Caco-2 (cell line): ENCODE measurements around the gene GCNT3. TPM values are rescaled to one million over a fixed set of nuclear protein-coding genes. Genes with fewer than 3 reads are reported as not detected.

Source experiments
- BruUV-seq: library from RNA; stranded (reverse); fragments of 400-500 nt; replicated peaks from 2 replicates; lab custom pipeline; 2021; lab: Mats Ljungman, UMichigan
- CTCF ChIA-PET: fragments of 300-600 bp; sonication (Branson Sonifier 250); formaldehyde crosslinking; loops from one replicate; lab custom pipeline; 2022; ENCODE audit warnings: antibody characterized with exemption; lab: Charles Lee
- POLR2A ChIA-PET: fragments of 300-600 bp; sonication (Branson Sonifier 250); formaldehyde crosslinking; loops from one replicate; lab custom pipeline; 2022; ENCODE audit warnings: antibody characterized with exemption; lab: Charles Lee
- DNase-seq, 2 experiments: peaks; one replicate each; pipeline versions ENCODE4 v3.0.0 to v3.0.0-alpha.2; 2020 to 2022
- H3K27me3 ChIP-seq: replicated peaks from 2 replicates; pipeline ENCODE4 v1.6.0; 2011; ENCODE audit warnings: low read length; ENCODE audit not compliant: control insufficient read depth, insufficient read depth
- H3K36me3 ChIP-seq: 2 replicates; pipeline ENCODE4 v1.5.1; 2011; ENCODE audit warnings: low read length; ENCODE audit not compliant: control insufficient read depth, insufficient read depth
- H3K4me1 ChIP-seq: fragments of 250-450 bp; sonication (Bioruptor Pico); 2 replicates; pipeline ENCODE4 v1.5.1; 2020; ENCODE audit warnings: mild to moderate bottlenecking
- H3K4me3 ChIP-seq: 2 replicates; pipeline ENCODE4 v1.5.1; 2011; ENCODE audit warnings: low read depth, mild to moderate bottlenecking, control low read depth, low read length
- H3K9me3 ChIP-seq: fragments of 250-450 bp; sonication (Bioruptor Pico); 2 replicates; pipeline ENCODE4 v1.5.1; 2020; ENCODE audit warnings: mild to moderate bottlenecking, moderate library complexity
- H3K27ac Mint-ChIP-seq: one replicate; pipeline ENCODE4 v1.8.0; 2022; ENCODE audit warnings: mixed read lengths; ENCODE audit not compliant: unreplicated experiment
- H3K27me3 Mint-ChIP-seq: one replicate; pipeline ENCODE4 v1.8.0; 2022; ENCODE audit warnings: mixed read lengths; ENCODE audit not compliant: insufficient read depth, unreplicated experiment
- H3K36me3 Mint-ChIP-seq: one replicate; pipeline ENCODE4 v1.8.0; 2022; ENCODE audit warnings: mild to moderate bottlenecking, mixed read lengths; ENCODE audit not compliant: insufficient read depth, unreplicated experiment
- H3K4me1 Mint-ChIP-seq: one replicate; pipeline ENCODE4 v1.8.0; 2022; ENCODE audit warnings: low read depth, mixed read lengths; ENCODE audit not compliant: unreplicated experiment
- H3K4me3 Mint-ChIP-seq: one replicate; pipeline ENCODE4 v1.8.0; 2022; ENCODE audit warnings: mild to moderate bottlenecking, moderate library complexity, mixed read lengths; ENCODE audit not compliant: unreplicated experiment
- H3K9me3 Mint-ChIP-seq: one replicate; pipeline ENCODE4 v1.8.0; 2022; ENCODE audit warnings: mixed read lengths; ENCODE audit not compliant: unreplicated experiment
- intact Hi-C: fragments of 100-400 bp; cut with micrococcal nuclease; formaldehyde crosslinking; loops from one replicate; pipeline ENCODE4 v1.10.0; 2022; ENCODE audit not compliant: unreplicated experiment
- total RNA-seq: library from RNA; stranded (reverse); gene quantifications from 2 replicates; pipeline ENCODE4 v1.2.3, GENCODE V29; 2022
- TF ChIP-seq, protein P1 (sequence below), 2 experiments: fragments of 200-600 bp in 1 of 2; IDR thresholded peaks; 1 replicate in 1 of 2; 2 replicates in 1 of 2; pipeline versions ENCODE4 v1.5.1 to v1.8.0; 2011 to 2022; ENCODE audit warnings: antibody characterized with exemption in 1 of 2, control low read depth in 1 of 2, inconsistent platforms in 1 of 2, low read depth in 1 of 2, low read length in 1 of 2, mild to moderate bottlenecking in 1 of 2, moderate library complexity in 1 of 2; ENCODE audit not compliant: insufficient read depth in 1 of 2, severe bottlenecking in 1 of 2, unreplicated experiment in 1 of 2

GCNT3 gene
- total RNA-seq, 1 experiment from 2014 or later = 1.9 TPM

DNA sequence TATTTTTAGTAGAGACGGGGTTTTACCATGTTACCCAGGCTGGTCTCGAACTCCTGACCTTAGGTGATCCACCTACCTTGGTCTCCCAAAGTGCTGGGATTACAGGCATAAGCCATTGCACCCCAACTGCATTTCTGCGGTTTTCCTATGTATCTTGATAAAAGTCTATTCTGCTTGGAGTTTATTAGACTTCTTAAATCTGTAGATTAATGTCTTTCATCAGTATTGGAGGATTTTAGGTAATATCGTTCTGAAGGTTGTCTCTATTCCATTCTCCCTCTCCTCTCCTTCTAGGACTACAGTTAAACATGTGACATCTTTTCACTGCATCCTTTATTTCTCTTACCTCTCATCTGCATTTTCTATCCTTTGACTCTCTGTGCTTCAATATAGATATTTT lies 46.3 kb upstream of the GCNT3 start:
- CTCF ChIA-PET = no interaction called here
- intact Hi-C loops = no loop called here

DNA sequence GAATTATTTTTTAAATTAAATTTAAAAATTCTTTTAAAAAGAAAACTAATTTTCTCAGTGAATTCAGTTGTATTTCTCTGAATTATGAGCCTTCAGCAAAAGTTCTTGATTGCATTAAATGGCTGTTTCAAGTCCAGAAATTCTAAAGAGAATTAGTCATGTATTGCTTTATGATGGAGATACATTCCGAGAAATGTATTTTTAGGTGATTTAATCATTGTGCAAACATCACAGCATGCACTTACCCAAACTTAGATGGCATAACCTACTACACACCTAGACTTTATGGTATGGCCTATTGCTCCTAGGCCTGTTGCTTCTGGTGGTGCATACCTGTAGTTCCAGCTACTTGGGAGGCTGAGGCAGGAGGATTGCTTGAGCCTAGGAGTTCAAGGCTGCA lies 44.3 kb upstream of the GCNT3 start:
- intact Hi-C loops = no loop called here
- H3K36me3 ChIP-seq = no peaks in the 10 kb centered on the region
- CTCF ChIA-PET = no interaction called here
- no peaks in the 10 kb centered on the region for H3K27me3 ChIP-seq
- no peak for DNase-seq
- peaks cover 5% of the 10 kb centered on the region for H3K4me1 ChIP-seq
- Mint-ChIP-seq H3K27ac (no peak overlapping the region), H3K36me3 (no peaks in the 10 kb centered on the region), H3K4me3 (no peak overlapping the region), H3K4me1 (peaks cover 14% of the 10 kb centered on the region), H3K9me3 (no peaks in the 10 kb centered on the region), H3K27me3 (no peaks in the 10 kb centered on the region)
- peaks cover 11% of the 10 kb centered on the region; the same call in 1 of the 2 replicates for H3K9me3 ChIP-seq
- no TSS peak for BruUV-seq
- TF ChIP-seq, protein P1, sequence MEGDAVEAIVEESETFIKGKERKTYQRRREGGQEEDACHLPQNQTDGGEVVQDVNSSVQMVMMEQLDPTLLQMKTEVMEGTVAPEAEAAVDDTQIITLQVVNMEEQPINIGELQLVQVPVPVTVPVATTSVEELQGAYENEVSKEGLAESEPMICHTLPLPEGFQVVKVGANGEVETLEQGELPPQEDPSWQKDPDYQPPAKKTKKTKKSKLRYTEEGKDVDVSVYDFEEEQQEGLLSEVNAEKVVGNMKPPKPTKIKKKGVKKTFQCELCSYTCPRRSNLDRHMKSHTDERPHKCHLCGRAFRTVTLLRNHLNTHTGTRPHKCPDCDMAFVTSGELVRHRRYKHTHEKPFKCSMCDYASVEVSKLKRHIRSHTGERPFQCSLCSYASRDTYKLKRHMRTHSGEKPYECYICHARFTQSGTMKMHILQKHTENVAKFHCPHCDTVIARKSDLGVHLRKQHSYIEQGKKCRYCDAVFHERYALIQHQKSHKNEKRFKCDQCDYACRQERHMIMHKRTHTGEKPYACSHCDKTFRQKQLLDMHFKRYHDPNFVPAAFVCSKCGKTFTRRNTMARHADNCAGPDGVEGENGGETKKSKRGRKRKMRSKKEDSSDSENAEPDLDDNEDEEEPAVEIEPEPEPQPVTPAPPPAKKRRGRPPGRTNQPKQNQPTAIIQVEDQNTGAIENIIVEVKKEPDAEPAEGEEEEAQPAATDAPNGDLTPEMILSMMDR (IDR thresholded peaks at IDR 0.05; ENCODE audit: insufficient read depth in 1 of 2, low read depth in 1 of 2, low read length in 1 of 2, severe bottlenecking in 1 of 2, unreplicated experiment in 1 of 2) = no peak
- POLR2A ChIA-PET = no interaction called here
- H3K4me3 ChIP-seq = no peak overlapping the region

More for the DNA sequence above, 46.3 kb upstream of the GCNT3 start:
- Mint-ChIP-seq H3K9me3 (no peaks in the 10 kb centered on the region), H3K4me1 (peaks cover 11% of the 10 kb centered on the region), H3K36me3 (no peaks in the 10 kb centered on the region), H3K27me3 (no peaks in the 10 kb centered on the region), H3K4me3 (no peak overlapping the region), H3K27ac (no peak overlapping the region)
- Histone ChIP-seq H3K4me1 (peaks cover 4% of the 10 kb centered on the region), H3K36me3 (no peaks in the 10 kb centered on the region), H3K27me3 (no peaks in the 10 kb centered on the region), H3K9me3 (peaks cover 11% of the 10 kb centered on the region; the same call in 1 of the 2 replicates), H3K4me3 (no peak overlapping the region)
- POLR2A ChIA-PET = no interaction called here
- DNase-seq = no peak
- TF ChIP-seq, protein P1 (IDR thresholded peaks at IDR 0.05; ENCODE audit: insufficient read depth in 1 of 2, low read depth in 1 of 2, low read length in 1 of 2, severe bottlenecking in 1 of 2, unreplicated experiment in 1 of 2) = no peak
- BruUV-seq = no TSS peak

DNA sequence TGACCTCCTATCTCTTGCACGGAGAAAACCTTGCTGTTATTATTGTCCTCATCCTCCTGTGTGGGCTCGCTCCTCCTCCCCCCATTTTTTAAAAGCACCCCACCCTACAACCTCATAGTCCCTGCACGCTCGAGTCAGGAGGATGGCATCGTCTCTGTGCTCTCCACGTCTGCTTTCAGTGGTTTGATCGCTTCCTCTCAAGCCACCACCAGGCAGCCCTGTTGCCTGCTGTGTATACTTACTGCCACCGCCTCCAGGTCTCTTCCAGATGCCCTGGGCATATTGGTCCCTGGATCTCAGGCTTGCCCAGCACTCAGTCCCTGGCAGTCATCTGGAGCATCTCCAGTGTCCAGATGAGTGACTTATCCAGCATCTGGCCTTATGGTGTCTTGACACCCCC lies 42.1 kb upstream of the GCNT3 start:
- H3K4me1 Mint-ChIP-seq = peaks cover 14% of the 10 kb centered on the region
- ChIA-PET POLR2A (interaction anchor here (0.6 kb wide), 1 partner anchor 620 kb away, joined by 3 read pairs; no protein-coding TSS in a partner anchor), CTCF (no interaction called here)
- Histone ChIP-seq H3K4me1 (peaks cover 5% of the 10 kb centered on the region), H3K4me3 (no peak overlapping the region), H3K27me3 (no peaks in the 10 kb centered on the region), H3K36me3 (no peaks in the 10 kb centered on the region), H3K9me3 (peaks cover 11% of the 10 kb centered on the region; the same call in 1 of the 2 replicates)
- H3K4me3 Mint-ChIP-seq = no peak overlapping the region
- H3K27ac Mint-ChIP-seq = no peak overlapping the region
- no peaks in the 10 kb centered on the region for H3K36me3 Mint-ChIP-seq
- BruUV-seq = no TSS peak
- TF ChIP-seq, protein P1 (IDR thresholded peaks at IDR 0.05; ENCODE audit: insufficient read depth in 1 of 2, low read depth in 1 of 2, low read length in 1 of 2, severe bottlenecking in 1 of 2, unreplicated experiment in 1 of 2) = no peak
- intact Hi-C loops = no loop called here
- H3K9me3 Mint-ChIP-seq = no peaks in the 10 kb centered on the region
- H3K27me3 Mint-ChIP-seq = no peaks in the 10 kb centered on the region
- DNase-seq = no peak
